GM21423 (cell line): ENCODE results near the gene ELMO1.

Experiments
- ATAC-seq: cut with Tn5 transposase; IDR thresholded peaks from one replicate; pipeline ENCODE4 v1.9.1; 2021; ENCODE audit warnings: mild to moderate bottlenecking, moderate library complexity; ENCODE audit not compliant: unreplicated experiment

Gene ELMO1

GRCh38 chr7:37320140-37320847 is 128.4 kb downstream of the ELMO1 start:
- ATAC-seq, result no peak

GRCh38 chr7:37318541-37318940 is 130.1 kb downstream of the ELMO1 start:
- no peak for ATAC-seq

GRCh38 chr7:37315772-37316715 is 132.6 kb downstream of the ELMO1 start:
- no peak for ATAC-seq

GRCh38 chr7:37312608-37313007 is 136.1 kb downstream of the ELMO1 start:
- ATAC-seq, result no peak

- peak; percentile 38 for ATAC-seq
Observed at GRCh38 chr7:37311355-37311754, 137.3 kb downstream of the ELMO1 start.

GRCh38 chr7:37310327-37311080 is 138.2 kb downstream of the ELMO1 start:
- no peak for ATAC-seq

- no peak for ATAC-seq
Observed at GRCh38 chr7:37309493-37309892, 139.2 kb downstream of the ELMO1 start.

GRCh38 chr7:37304921-37305320 is 143.7 kb downstream of the ELMO1 start:
- ATAC-seq, result no peak

- no peak for ATAC-seq
Observed at GRCh38 chr7:37297546-37297945, 151.1 kb downstream of the ELMO1 start.

GRCh38 chr7:37295401-37295800 is 153.3 kb downstream of the ELMO1 start:
- ATAC-seq, result no peak

- no peak for ATAC-seq
Observed at GRCh38 chr7:37290731-37291130, 157.9 kb downstream of the ELMO1 start.

GRCh38 chr7:37289781-37290180 is 158.9 kb downstream of the ELMO1 start:
- no peak for ATAC-seq

GRCh38 chr7:37289367-37289766 is 159.3 kb downstream of the ELMO1 start:
- ATAC-seq, result no peak

GRCh38 chr7:37287131-37287855 is 161.4 kb downstream of the ELMO1 start:
- peak; percentile 54 for ATAC-seq

- ATAC-seq, result no peak
Observed at GRCh38 chr7:37286454-37286832, 162.2 kb downstream of the ELMO1 start.

GRCh38 chr7:37285706-37286453 is 162.8 kb downstream of the ELMO1 start:
- peak; percentile 41 for ATAC-seq

- ATAC-seq, result no peak
Observed at GRCh38 chr7:37284805-37285231, 163.8 kb downstream of the ELMO1 start.

- no peak for ATAC-seq
Observed at GRCh38 chr7:37284285-37284684, 164.4 kb downstream of the ELMO1 start.

GRCh38 chr7:37283716-37284115 is 164.9 kb downstream of the ELMO1 start:
- ATAC-seq, result no peak

- no peak for ATAC-seq
Observed at GRCh38 chr7:37282927-37283326, 165.7 kb downstream of the ELMO1 start.
